NCI-H146 (cell line): ENCODE measurements around the gene ULK1.

Source experiments
- DNase-seq: peaks from one replicate; lab custom pipeline; 2025; lab: John Stamatoyannopoulos, UW

The ULK1 gene

GRCh38 chr12:131894313-131894860, at the start of gene ULK1:
Gene ULK1 (plus strand): TSS chr12:131894622. CDS start chr12:131895002, 380 bp downstream.
- DNase-seq: peak; percentile 96

DNA sequence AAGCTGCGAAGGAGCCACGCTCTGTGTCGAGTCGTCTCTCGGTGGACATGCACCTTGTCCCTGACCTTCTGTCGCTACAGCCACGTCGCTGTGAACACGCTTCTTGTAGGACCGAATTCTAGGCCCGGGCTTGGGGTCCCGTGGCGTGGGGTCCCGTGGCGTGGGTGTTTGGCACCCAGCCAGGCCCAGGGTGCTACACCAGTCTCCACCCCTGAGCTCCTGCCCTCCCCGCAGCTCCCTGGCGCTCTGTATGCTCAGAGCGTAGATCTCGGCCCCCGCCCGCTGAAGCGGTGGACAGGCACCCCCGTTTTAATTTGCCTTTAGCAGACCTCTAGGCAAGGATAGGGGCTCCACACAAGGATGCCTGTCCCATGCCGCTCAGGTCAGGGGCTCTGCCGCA, 49.8 kb upstream of the ULK1 start:
- no peak for DNase-seq

GRCh38 chr12:131845121-131845520, 49.3 kb upstream of the ULK1 start:
- no peak for DNase-seq

- no peak for DNase-seq
These were observed 47.0 kb upstream of the ULK1 start for GRCh38 chr12:131847456-131847855.

DNA sequence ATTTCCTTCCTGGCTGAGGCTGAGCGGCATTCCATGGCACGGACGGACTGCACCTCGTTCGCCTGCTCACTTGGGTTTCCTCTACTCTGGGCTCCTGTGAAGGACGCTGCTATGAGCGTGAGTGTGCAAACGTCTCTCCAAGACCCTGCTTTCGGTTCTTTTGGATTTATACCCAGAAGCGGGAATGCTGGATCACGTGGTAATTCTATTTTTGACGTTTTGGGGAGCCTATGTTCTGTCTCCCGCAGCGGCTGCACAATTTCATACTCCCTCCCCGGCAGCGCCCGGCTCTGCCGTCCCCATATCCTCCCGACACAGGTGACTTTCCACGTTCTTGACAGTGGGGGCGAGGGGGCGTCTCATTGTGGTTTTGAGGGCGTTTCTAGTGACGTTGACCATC, 45.7 kb upstream of the ULK1 start:
- no peak for DNase-seq

- no peak for DNase-seq
These were observed 44.5 kb upstream of the ULK1 start for GRCh38 chr12:131849700-131850553.

DNA sequence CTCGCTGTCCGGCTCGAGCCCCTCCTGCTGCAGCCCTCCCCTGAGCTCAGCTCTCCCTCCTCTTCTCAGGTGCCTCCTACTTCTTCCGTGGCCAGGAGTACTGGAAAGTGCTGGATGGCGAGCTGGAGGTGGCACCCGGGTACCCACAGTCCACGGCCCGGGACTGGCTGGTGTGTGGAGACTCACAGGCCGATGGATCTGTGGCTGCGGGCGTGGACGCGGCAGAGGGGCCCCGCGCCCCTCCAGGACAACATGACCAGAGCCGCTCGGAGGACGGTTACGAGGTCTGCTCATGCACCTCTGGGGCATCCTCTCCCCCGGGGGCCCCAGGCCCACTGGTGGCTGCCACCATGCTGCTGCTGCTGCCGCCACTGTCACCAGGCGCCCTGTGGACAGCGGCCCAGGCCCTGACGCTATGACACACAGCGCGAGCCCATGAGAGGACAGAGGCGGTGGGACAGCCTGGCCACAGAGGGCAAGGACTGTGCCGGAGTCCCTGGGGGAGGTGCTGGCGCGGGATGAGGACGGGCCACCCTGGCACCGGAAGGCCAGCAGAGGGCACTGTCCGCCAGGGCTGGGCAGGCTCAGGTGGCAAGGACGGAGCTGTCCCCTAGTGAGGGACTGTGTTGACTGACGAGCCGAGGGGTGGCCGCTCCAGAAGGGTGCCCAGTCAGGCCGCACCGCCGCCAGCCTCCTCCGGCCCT, 43.4 kb upstream of the ULK1 start:
- DNase-seq: no peak

GRCh38 chr12:131851741-131852550, 42.5 kb upstream of the ULK1 start:
- no peak for DNase-seq

DNA sequence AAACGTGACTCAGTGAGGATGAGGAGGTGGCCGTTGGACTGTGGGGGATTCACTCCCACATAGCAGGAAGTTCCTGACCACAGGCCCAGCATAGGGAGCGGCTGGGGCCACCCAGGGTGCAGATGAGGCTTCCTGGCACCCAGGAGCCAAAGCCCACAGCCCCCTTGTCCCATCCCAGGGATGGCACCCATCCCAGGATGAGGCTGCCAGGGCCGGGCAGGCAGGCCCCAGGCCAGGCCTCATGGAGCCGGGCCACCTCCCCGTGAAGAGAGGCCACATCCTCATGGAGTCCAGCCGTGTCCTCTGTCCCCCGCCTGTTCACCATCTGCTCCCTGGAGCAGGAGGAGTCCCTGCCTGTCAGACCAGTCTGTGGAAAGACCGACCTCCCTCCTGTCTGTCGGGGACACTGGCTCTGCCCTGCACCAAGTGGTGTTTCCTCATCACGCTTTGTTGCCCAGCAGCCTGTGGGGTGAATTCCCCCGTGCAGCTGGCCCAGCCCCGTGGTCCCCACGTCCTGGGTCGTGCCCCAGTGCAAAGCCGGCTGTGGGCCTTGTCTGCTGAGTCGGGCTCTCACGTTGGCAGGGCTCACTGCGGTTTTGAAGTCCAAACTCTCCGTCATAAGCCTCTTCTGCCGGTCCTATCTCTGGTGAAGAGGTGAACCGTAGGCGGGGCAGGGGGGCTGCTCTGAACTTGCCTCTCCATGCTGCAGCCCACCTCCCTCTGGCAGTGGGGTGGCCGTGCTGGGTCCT, 41.7 kb upstream of the ULK1 start:
- no peak for DNase-seq

GRCh38 chr12:131853832-131854797, 40.3 kb upstream of the ULK1 start:
- no peak for DNase-seq

DNA sequence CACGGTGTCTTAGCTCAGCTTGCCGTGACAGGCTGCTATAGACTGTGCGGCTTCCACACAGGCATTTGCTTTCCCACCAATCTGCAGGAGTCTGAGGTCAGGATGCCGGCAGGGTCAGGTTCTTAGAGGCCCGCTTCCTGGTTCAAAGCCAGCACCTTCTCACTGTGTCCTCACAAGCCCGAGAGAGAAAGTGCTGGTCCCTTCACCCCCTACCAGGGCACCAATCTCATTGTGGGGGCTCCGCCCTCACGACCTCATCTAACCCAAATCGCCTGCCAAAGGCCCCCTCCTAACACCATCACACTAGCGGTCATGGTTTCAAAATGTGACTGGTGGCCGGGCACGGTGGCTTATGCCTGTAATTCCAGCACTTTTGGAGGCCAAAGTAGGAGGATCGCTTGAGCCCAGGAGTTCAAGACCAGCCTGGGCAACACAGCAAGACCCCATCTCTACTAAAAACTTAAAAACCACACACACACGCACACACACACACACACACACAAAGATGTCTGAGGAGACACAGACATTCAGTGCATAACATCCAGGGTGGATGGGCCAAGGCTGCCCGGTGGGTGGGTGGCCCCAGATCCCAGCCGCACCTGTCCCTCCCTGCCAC, 39.5 kb upstream of the ULK1 start:
- no peak for DNase-seq

DNA sequence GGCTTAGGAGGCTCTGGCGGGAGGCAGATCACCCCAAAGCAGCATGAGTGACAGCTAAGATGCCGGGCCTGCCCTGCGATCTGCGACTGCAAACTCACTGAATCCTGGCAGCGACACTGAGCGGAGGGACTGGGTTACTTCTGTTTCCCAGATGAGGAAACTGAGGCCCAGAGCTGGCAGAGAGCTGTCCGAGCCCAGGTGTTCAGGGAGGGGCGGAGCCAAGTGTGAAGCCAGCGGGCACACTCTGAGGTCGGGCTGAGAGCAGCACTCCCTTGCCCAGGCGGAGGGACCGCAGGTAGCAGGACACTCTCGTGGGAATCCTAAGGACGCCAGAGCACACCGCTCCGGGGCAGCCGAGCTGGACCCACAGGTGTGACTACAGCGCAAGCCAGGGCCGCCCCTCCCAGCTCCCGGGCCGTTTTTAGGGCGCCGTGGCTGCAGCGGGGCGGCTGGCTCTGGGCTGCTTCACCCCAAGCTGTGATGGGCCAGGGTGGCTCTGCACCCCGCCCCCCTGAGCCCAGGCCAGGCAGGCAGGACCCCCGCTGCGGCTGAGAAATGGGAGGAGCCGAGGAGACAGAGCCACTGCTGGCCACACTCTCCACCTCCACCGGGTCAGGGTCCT, 38.8 kb upstream of the ULK1 start:
- DNase-seq: peak; percentile 12

- no peak for DNase-seq
These were observed 37.9 kb upstream of the ULK1 start for GRCh38 chr12:131856366-131857097.

DNA sequence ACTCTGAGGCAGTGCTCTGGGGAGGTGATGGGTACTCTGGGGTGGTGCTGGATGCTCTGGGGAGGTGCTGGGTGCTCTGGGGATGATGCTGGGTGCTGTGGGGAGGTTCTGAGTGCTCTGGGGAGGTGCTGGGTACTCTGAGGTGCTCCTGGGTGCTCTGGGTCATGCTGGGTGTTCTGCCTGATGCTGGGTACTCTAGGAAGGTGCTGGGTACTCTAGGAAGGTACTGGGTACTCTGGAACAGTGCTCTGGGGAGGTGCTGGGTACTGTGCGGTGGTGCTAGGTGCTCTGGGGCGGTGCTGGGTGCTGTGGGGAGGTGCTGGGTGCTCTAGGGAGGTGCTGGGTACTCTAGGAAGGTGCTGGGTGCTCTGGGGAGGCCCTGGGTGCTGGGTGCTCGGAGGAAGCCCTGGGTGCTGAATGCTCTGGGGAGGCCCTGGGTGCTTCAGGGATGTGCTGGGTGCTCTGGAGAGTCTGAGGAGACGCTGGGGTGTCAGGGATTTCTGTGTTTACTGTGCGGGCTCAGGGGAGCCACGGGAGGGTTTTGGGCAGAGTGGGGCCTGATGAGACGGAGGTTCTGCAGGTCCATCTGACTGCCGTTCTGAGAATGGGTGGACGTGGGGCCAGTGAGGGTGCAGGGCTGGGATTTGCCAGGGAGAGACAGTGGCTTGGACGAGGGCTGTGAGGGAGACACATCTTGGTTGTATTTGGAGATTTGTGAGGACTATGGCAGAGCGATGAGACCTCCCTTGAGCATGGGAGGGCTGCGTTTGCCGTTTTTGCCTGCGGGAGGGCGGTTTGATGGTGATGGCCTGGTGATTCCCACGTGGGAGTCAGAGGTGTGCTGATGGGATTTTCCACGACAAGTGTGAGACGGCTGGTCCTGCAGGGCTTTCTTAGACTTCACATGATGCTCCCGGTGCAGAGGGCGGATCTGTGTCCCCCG, 36.2 kb upstream of the ULK1 start:
- DNase-seq: no peak

DNA sequence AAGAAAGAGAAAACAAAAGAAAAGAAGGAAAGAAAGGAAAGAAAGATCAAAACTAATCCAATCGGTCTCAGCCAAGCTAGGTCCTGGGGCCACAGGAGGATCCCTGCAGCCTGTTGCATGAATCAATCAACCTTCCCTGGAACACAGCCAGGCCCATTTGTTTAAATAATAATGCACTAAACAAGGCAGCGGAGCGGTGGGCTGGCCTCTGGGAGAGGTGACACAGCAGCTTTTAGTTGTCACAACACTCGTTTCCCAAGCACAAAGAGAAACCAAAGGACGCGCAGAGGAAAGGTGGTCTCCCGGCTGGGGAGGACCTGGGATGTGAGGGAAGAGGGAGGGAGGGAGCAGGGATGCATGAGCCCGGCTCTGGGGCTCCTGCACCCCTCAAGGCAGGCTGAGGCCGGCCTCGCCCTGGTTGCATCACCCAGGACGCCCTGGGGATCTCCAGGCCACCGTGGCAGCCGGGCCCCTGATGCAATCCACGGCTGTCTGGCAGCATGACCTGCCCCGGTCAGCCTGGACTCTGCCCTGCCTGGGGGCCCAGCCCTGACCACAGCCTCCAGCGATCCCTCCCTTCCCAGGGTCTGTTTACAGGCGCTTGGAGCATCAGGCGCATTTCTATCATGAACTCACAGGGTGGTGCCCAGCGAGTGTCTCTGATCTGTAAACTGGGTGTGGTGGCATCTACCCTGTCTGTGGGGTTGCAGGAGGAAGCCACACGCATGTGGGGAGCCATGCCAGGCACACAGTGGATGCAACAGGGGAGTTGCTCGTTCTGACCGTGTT, 33.8 kb upstream of the ULK1 start:
- DNase-seq: peak; percentile 77

GRCh38 chr12:131861261-131862083, 33.0 kb upstream of the ULK1 start:
- DNase-seq: no peak
